ENCODE measurements around the gene FBXO44. TPM values are rescaled to one million over a fixed set of nuclear protein-coding genes. Genes with fewer than 3 reads are reported as not detected.
"Not testable (repeated sequence)": the region's sequence is repeated elsewhere in the genome, so short reads cannot be mapped to it uniquely, and the experiment has no call there.

Gene FBXO44
- total RNA-seq, 4 donors from 2014 or later: 17.2 to 56.3 (median 28.1) TPM

DNA sequence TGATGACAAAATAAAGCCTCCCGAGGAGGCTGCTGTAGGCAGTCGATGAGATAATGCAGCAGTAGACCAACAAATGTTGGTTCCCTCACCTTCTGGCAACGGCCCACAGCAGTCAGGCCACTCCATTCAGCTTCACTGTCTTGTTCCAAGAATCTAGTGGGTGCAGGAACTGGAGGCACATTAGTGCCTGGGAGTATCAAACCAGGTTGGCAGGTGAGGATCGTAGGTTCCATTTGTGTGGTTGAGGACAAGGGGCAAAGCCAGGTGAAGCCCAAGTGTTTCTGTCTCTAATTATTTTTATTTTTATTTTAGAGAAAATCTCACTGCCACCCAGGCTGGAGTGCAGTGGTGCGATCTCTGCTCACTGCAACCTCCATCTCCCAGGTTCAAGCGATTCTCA, 13.7 kb upstream of the FBXO44 start:
- H3K27me3 ChIP-seq: peaks cover 32% of the 10 kb centered on the region
- 57% methylated on average over 6 of the region's 6 CpGs for WGBS
- TF ChIP-seq POLR2A (IDR thresholded peaks at IDR 0.05): no peak
- TF ChIP-seq, protein P1, sequence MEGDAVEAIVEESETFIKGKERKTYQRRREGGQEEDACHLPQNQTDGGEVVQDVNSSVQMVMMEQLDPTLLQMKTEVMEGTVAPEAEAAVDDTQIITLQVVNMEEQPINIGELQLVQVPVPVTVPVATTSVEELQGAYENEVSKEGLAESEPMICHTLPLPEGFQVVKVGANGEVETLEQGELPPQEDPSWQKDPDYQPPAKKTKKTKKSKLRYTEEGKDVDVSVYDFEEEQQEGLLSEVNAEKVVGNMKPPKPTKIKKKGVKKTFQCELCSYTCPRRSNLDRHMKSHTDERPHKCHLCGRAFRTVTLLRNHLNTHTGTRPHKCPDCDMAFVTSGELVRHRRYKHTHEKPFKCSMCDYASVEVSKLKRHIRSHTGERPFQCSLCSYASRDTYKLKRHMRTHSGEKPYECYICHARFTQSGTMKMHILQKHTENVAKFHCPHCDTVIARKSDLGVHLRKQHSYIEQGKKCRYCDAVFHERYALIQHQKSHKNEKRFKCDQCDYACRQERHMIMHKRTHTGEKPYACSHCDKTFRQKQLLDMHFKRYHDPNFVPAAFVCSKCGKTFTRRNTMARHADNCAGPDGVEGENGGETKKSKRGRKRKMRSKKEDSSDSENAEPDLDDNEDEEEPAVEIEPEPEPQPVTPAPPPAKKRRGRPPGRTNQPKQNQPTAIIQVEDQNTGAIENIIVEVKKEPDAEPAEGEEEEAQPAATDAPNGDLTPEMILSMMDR (IDR thresholded peaks at IDR 0.05): no peak
- TF ChIP-seq POLR2AphosphoS5 (IDR thresholded peaks at IDR 0.05): no peak
- TF ChIP-seq EP300 (IDR thresholded peaks at IDR 0.05): no peak
- no peaks in the 10 kb centered on the region for H3K9me3 ChIP-seq
- no peak overlapping the region for H3K27ac ChIP-seq
- no peak for DNase-seq (ENCODE audit: low spot score in 2 of 2)
- H3K4me3 ChIP-seq: no peak overlapping the region
- no peaks in the 10 kb centered on the region for H3K4me1 ChIP-seq
- no peaks in the 10 kb centered on the region for H3K36me3 ChIP-seq

DNA sequence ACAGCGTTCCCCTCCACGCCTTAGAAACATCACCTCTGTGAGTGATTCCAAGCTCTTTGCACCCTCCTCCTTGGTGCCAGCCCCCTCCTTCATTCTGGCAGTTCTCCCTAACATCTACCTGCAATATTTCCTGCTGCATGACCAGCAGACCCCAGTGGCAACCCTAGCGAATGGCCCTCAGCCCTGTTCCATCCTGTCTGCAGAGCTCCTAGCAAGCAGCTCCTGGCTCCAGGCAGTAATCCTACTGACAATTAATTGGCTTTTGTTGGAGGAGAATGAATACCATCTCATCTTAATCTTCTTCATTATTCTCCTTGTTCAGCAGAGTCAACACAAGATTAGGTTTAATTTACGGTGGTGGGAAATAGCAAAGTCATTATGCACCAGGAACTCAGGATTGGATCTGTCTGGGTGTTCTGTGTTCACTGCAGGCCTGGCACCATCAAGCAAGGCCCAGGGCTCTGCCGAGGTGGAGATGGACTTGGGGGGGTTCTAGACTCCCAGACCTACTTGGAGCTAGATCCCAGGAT, 12.8 kb upstream of the FBXO44 start:
- Histone ChIP-seq H3K4me3 (no peak overlapping the region), H3K4me1 (no peaks in the 10 kb centered on the region), H3K27ac (no peak overlapping the region), H3K36me3 (no peaks in the 10 kb centered on the region), H3K9me3 (no peaks in the 10 kb centered on the region), H3K27me3 (peaks cover 26% of the 10 kb centered on the region)
- DNase-seq (ENCODE audit: low spot score in 2 of 2): no peak
- TF ChIP-seq POLR2A (IDR thresholded peaks at IDR 0.05): no peak
- TF ChIP-seq, protein P1 (IDR thresholded peaks at IDR 0.05): no peak
- WGBS: 57% methylated on average over 5 of the region's 5 CpGs

DNA sequence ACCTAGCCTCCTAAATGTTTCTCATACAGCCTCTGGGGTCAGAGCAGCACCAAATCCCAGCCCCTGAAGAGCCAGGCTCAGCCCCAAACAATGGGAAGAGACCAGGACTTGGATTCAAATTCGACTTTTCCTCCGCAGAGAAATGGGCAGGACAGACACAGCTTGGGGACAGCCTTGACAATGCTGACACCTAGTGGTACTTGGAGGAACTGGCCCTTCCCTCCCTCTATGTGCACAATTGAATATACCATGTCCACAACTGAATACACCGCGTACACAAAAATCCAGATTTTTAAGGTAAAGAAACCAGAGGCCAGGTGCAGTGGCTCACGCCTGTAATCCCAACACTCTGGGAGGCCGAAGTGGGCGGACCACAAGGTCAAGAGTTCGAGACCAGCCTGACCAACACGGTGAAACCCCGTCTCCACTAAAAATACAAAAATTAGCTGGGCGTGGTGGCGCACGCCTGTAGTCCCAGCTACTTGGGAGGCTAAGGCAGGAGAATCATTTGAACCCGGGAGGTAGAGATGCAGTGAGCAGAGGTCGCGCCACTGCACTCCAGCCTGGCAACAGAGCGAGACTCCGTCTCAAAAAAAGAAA, 12.2 kb upstream of the FBXO44 start:
- H3K4me3 ChIP-seq; H3K36me3 ChIP-seq; DNase-seq (ENCODE audit: low spot score in 2 of 2); H3K4me1 ChIP-seq; H3K9me3 ChIP-seq; H3K27ac ChIP-seq: not testable (repeated sequence)
- peaks cover 21% of the 10 kb centered on the region for H3K27me3 ChIP-seq
- TF ChIP-seq, protein P1 (IDR thresholded peaks at IDR 0.05): peak; percentile 93 to 96
- 58% methylated on average over 18 of the region's 18 CpGs for WGBS

DNA sequence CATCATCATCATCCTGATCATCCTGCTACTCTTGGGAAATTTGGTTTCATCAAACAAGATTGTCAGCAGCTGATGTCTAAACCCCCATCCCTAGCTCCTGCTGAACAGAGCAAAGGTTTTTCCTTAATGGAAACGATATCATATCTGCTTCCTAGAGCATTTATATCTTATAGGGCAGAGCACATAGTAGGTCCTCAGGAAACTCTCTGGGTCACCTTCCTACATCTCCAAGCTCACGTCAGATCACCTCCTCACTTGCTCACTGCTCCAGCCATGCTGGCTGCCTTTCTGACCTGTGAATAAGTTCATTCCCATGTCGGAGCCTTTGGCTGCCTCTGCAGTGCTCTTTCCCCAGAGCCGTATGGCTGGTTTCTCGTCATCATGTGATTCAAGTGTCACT, 10.9 kb upstream of the FBXO44 start:
- Histone ChIP-seq H3K4me1 (peaks cover 3% of the 10 kb centered on the region), H3K27ac (no peak overlapping the region), H3K9me3 (no peaks in the 10 kb centered on the region), H3K27me3 (peaks cover 18% of the 10 kb centered on the region), H3K4me3 (no peak overlapping the region), H3K36me3 (no peaks in the 10 kb centered on the region)
- no peak for TF ChIP-seq EP300 (IDR thresholded peaks at IDR 0.05)
- TF ChIP-seq POLR2AphosphoS5 (IDR thresholded peaks at IDR 0.05): no peak
- WGBS: 43% methylated on average over 5 of the region's 5 CpGs
- no peak for DNase-seq (ENCODE audit: low spot score in 2 of 2)

DNA sequence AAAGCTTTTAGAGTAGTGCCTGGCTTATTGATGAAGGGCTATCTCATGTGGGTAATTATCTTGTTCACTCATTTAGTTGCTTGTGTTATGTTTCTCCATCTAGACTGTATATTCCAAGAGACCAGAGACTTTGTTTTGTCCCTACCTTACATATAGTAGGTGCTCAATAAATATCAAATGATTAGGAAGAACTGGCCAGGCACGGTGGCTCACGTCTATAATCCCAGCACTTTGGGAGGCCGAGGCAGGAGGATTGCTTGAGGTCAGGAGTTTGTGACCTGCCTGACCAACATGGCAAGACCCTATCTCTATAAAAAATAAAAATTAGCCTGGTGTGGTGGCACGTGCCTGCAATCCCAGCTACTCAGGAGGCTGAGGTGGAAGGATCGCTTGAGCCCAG, 9.4 kb upstream of the FBXO44 start:
- Histone ChIP-seq H3K27ac (no peak overlapping the region), H3K27me3 (peaks cover 17% of the 10 kb centered on the region), H3K36me3 (no peaks in the 10 kb centered on the region), H3K9me3 (no peaks in the 10 kb centered on the region), H3K4me3 (no peak overlapping the region), H3K4me1 (peaks cover 14% of the 10 kb centered on the region)
- WGBS: 91% methylated on average over 5 of the region's 5 CpGs
- TF ChIP-seq, protein P1 (IDR thresholded peaks at IDR 0.05): no peak
- TF ChIP-seq POLR2AphosphoS5 (IDR thresholded peaks at IDR 0.05) (no peak), EP300 (IDR thresholded peaks at IDR 0.05) (no peak), POLR2A (IDR thresholded peaks at IDR 0.05) (no peak)
- no peak for DNase-seq (ENCODE audit: low spot score in 2 of 2)
